Body of pancreas (tissue), 4 donors: ENCODE measurements around the gene TRPV3. TPM values are rescaled to one million over a fixed set of nuclear protein-coding genes. Genes with fewer than 3 reads are reported as not detected.
A peak's percentile ranks its signal among the peaks of the same experiment; 100 is the strongest.

Experiments
- ATAC-seq: fragments of 150-250 bp; one replicate; pipeline ENCODE4 v1.9.1; 2016
- DNase-seq, 4 donors: peaks; one replicate each; pipeline ENCODE4 v3.0.0-alpha.2; 2019
- H3K27ac ChIP-seq, 4 donors: fragments of 200-600 bp; sonication (generic); 1 replicate in 3 of 4; 2 replicates in 1 of 4; pipeline versions ENCODE4 v1.5.1 to v1.6.1; 2016 to 2019; ENCODE audit warnings: mild to moderate bottlenecking in 1 of 4, mixed read lengths in 1 of 4, moderate library complexity in 1 of 4
- H3K27me3 ChIP-seq, 2 donors: fragments of 200-600 bp; sonication (generic); one replicate each; pipeline ENCODE4 v1.6.0; 2016; ENCODE audit warnings: mild to moderate bottlenecking in 1 of 2
- H3K36me3 ChIP-seq, 2 donors: fragments of 200-600 bp; sonication (generic); replicated peaks in 1 of 2; 2 replicates each; pipeline ENCODE4 v1.5.1; 2016; ENCODE audit warnings: low read depth in 2 of 2; ENCODE audit not compliant: insufficient read depth in 1 of 2
- H3K4me1 ChIP-seq: fragments of 200-600 bp; sonication (generic); one replicate; pipeline ENCODE4 v1.6.0; 2016
- H3K4me3 ChIP-seq, 2 donors: fragments of 200-600 bp; sonication (generic); 1 replicate in 1 of 2; 2 replicates in 1 of 2; pipeline ENCODE4 v1.5.1; 2016 to 2019
- H3K9me3 ChIP-seq, 3 donors: fragments of 200-600 bp; sonication (generic); 1 replicate in 2 of 3; 2 replicates in 1 of 3; pipeline ENCODE4 v1.5.1; 2016
- CTCF ChIP-seq, 7 experiments: fragments of 450-650 bp in 4 of 7; fragments of 200-600 bp in 3 of 7; sonication (generic) in 3 of 7; IDR thresholded peaks; one replicate each; pipeline ENCODE4 v1.5.1; 2016 to 2019; ENCODE audit warnings: antibody characterized with exemption in 7 of 7
- POLR2A ChIP-seq, 3 donors: fragments of 450-650 bp; IDR thresholded peaks; one replicate each; pipeline ENCODE4 v1.6.1; 2016; ENCODE audit warnings: antibody characterized with exemption in 3 of 3, mild to moderate bottlenecking in 2 of 3
- WGBS, 2 donors: methylation state at CpG; one replicate each; pipeline ENCODE4 v1.1.5; 2017; 5-methylcytosine and 5-hydroxymethylcytosine counted together
- intact Hi-C: fragments of 100-400 bp; cut with DNase I; formaldehyde crosslinking; loops from one replicate; pipeline ENCODE4 v1.15.1; 2023
- total RNA-seq, 2 donors: library from RNA; depleted of rRNA; stranded (reverse); fragments of >200 nt; gene quantifications; one replicate each; pipeline ENCODE4 v1.1.0, GENCODE V29; 2016

The TRPV3 gene
- under 1 TPM in 1 of 2 donors, not detected in 1; 0.33 TPM for total RNA-seq

GRCh38 chr17:3557768-3558583 is at the start of gene TRPV3:
TSS of gene TRPV3 (minus strand) at chr17:3557812. CDS start at chr17:3554850, 2,962 bp downstream.
- no peak within 1 kb of the TSS for H3K27ac ChIP-seq
- no peak within 1 kb of the TSS for H3K4me3 ChIP-seq
- peaks cover 5% of the 10 kb centered on the region for H3K4me1 ChIP-seq
- no peaks in the 10 kb centered on the region for H3K36me3 ChIP-seq
- intact Hi-C loops = no loop called here
- TF ChIP-seq POLR2A (IDR thresholded peaks at IDR 0.05) (no peak), CTCF (IDR thresholded peaks at IDR 0.05) (no peak)
- ATAC-seq (peak; percentile 67), DNase-seq (peak; percentile 47 to 85 (median 68))
- H3K27me3 ChIP-seq = no peaks in the 10 kb centered on the region
- H3K9me3 ChIP-seq = no peaks in the 10 kb centered on the region
- WGBS, 2 donors = 42 to 63% methylated on average over 12 to 20 of the region's 23 CpGs

GRCh38 chr17:3603870-3604259 is 46.3 kb upstream of the TRPV3 start:
- Histone ChIP-seq H3K36me3 (peaks cover 0 to 2% of the 10 kb centered on the region in 2 donors), H3K27ac (no peak overlapping the region), H3K4me1 (no peaks in the 10 kb centered on the region), H3K27me3 (no peaks in the 10 kb centered on the region), H3K4me3 (no peak overlapping the region), H3K9me3 (no peaks in the 10 kb centered on the region)
- WGBS, 2 donors = 82 to 84% methylated on average over 4 of the region's 4 CpGs
- ATAC-seq (no peak), DNase-seq (no peak)
- intact Hi-C loops = no loop called here
- no peak for TF ChIP-seq CTCF (IDR thresholded peaks at IDR 0.05)
- no peak for TF ChIP-seq POLR2A (IDR thresholded peaks at IDR 0.05)

GRCh38 chr17:3603119-3603869 is 45.7 kb upstream of the TRPV3 start:
- H3K27ac ChIP-seq = no peak overlapping the region
- whole genome bisulfite sequencing, 2 donors = 90 to 91% methylated on average over 13 to 17 of the region's 17 CpGs
- H3K4me1 ChIP-seq = no peaks in the 10 kb centered on the region
- ATAC-seq (no peak), DNase-seq (no peak)
- no peak overlapping the region for H3K4me3 ChIP-seq
- H3K9me3 ChIP-seq = no peaks in the 10 kb centered on the region
- H3K36me3 ChIP-seq = peaks cover 0 to 2% of the 10 kb centered on the region in 2 donors
- intact Hi-C loops = no loop called here
- TF ChIP-seq POLR2A (IDR thresholded peaks at IDR 0.05) (no peak), CTCF (IDR thresholded peaks at IDR 0.05) (no peak)
- H3K27me3 ChIP-seq = no peaks in the 10 kb centered on the region

- ATAC-seq = no peak
- DNase-seq = peak in 2 of 4 donors; percentile 20
- intact Hi-C loops = no loop called here
Measured at GRCh38 chr17:3602499-3602898, 44.9 kb upstream of the TRPV3 start.

More at GRCh38 chr17:3602499-3602898, 44.9 kb upstream of the TRPV3 start:
- Histone ChIP-seq H3K36me3 (peaks cover 0 to 2% of the 10 kb centered on the region in 2 donors), H3K27me3 (no peaks in the 10 kb centered on the region), H3K4me1 (no peaks in the 10 kb centered on the region), H3K27ac (no peak overlapping the region), H3K4me3 (no peak overlapping the region), H3K9me3 (no peaks in the 10 kb centered on the region)
- TF ChIP-seq CTCF (IDR thresholded peaks at IDR 0.05) (peak in 4 of 7 experiments; percentile 21 to 51 (median 32)), POLR2A (IDR thresholded peaks at IDR 0.05) (no peak)
- WGBS, 2 donors = 77 to 82% methylated on average over 16 of the region's 16 CpGs
